Ishikawa (cell line): Measurements from ENCODE around the gene MAP3K21.

Source experiments
- EP300 ChIP-seq: IDR thresholded peaks from 2 replicates; pipeline ENCODE4 v1.6.1; 2012; ENCODE audit warnings: borderline replicate concordance
- TAF1 ChIP-seq: IDR thresholded peaks from 2 replicates; pipeline ENCODE4 v1.6.1; 2012; ENCODE audit warnings: low read depth, mild to moderate bottlenecking
- YY1 ChIP-seq: IDR thresholded peaks from 2 replicates; pipeline ENCODE4 v1.6.1; 2012; ENCODE audit warnings: low read depth

DNA sequence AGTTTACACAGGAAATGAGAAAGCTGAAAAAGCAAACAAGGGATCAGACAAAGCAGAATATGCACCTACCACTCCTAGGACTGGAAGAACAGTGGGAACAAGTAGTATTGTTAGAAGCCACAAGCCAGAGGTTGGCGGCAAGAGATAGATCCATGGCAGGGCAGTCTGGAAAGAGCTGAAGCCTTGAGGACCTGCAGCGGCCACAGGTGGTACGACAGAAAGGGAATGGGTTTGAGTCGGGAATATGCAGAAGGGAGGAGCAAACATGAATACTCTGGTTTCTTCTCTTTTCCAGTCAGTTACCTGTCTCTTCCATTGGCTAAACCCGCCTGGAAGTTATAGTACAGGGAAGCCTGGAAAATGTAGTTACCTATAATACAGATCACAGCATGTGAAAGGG is 28.1 kb upstream of the MAP3K21 start:
- TF ChIP-seq TAF1 (no peak), EP300 (no peak), YY1 (no peak)
